Hepatocyte (in vitro differentiated cells): ENCODE data around the gene ARMH2.

ENCODE experiments used
- CTCF ChIP-seq: fragments of 200-600 bp; sonication (generic); IDR thresholded peaks from 2 replicates; pipeline ENCODE4 v1.5.1; 2016; ENCODE audit warnings: antibody characterized with exemption, mild to moderate bottlenecking; ENCODE audit not compliant: poor library complexity
- EZH2 ChIP-seq: fragments of 200-600 bp; sonication (generic); IDR thresholded peaks from 2 replicates; pipeline ENCODE4 v1.6.1; 2016; ENCODE audit warnings: antibody characterized with exemption, mild to moderate bottlenecking, borderline replicate concordance
- EZH2phosphoT487 ChIP-seq: fragments of 200-600 bp; sonication (generic); IDR thresholded peaks from one replicate; pipeline ENCODE4 v1.6.1; 2018; ENCODE audit warnings: antibody characterized with exemption, mild to moderate bottlenecking, low read depth, moderate library complexity; ENCODE audit not compliant: unreplicated experiment, severe bottlenecking

- TF ChIP-seq CTCF (no peak), EZH2phosphoT487 (no peak), EZH2 (no peak)
Measured at GRCh38 chr6:24778878-24779277, 19.8 kb downstream of the ARMH2 start.
